SK-N-SH treated with all-trans-retinoic acid at 6 μM for 48 hours (cell line): ENCODE data around the gene SLC35E3.

ENCODE experiments used
- ATAC-seq: fragments of 200-7000 bp; cut with Tn5 transposase; 3 replicates; pipeline ENCODE4 v1.9.1; 2020; ENCODE audit warnings: mild to moderate bottlenecking, moderate library complexity
- ARNTL ChIP-seq: fragments of 450-650 bp; formaldehyde crosslinking; IDR thresholded peaks from 2 replicates; pipeline ENCODE4 v1.5.0; 2020; ENCODE audit warnings: low read depth, mild to moderate bottlenecking, moderate library complexity, borderline replicate concordance
- BACH2 ChIP-seq: fragments of 250-450 bp; sonication (Bioruptor Pico); IDR thresholded peaks from 2 replicates; pipeline ENCODE4 v1.9.0; 2021; ENCODE audit warnings: mild to moderate bottlenecking, borderline replicate concordance
- ESRRG ChIP-seq: fragments of 250-450 bp; sonication (Bioruptor Pico); IDR thresholded peaks from 2 replicates; pipeline ENCODE4 v1.6.1; 2021; ENCODE audit warnings: mild to moderate bottlenecking
- GLIS3 ChIP-seq: fragments of 250-450 bp; sonication (Bioruptor Pico); IDR thresholded peaks from 2 replicates; pipeline ENCODE4 v1.5.0; 2020; ENCODE audit warnings: mild to moderate bottlenecking, moderate library complexity
- ISL1 ChIP-seq: fragments of 250-450 bp; sonication (Bioruptor Pico); IDR thresholded peaks from 2 replicates; pipeline ENCODE4 v2.1.2; 2022; ENCODE audit warnings: mild to moderate bottlenecking, moderate library complexity
- OSR1 ChIP-seq: fragments of 250-450 bp; sonication (Bioruptor Pico); IDR thresholded peaks from 2 replicates; pipeline ENCODE4 v1.8.0; 2022; ENCODE audit warnings: moderate library complexity, mild to moderate bottlenecking, inconsistent platforms
- RARB ChIP-seq: fragments of 250-450 bp; sonication (Bioruptor Pico); IDR thresholded peaks from 2 replicates; pipeline ENCODE4 v1.8.0; 2021; ENCODE audit warnings: mild to moderate bottlenecking, moderate library complexity
- SNAI2 ChIP-seq: fragments of 250-450 bp; sonication (Bioruptor Pico); IDR thresholded peaks from 2 replicates; pipeline ENCODE4 v1.5.0; 2020; ENCODE audit warnings: mild to moderate bottlenecking, moderate library complexity
- TCF4 ChIP-seq: fragments of 250-450 bp; sonication (Bioruptor Pico); IDR thresholded peaks from 2 replicates; pipeline ENCODE4 v1.8.0; 2021; ENCODE audit warnings: mild to moderate bottlenecking, moderate library complexity, borderline replicate concordance
- ZC3H10 ChIP-seq: fragments of 250-450 bp; sonication (Bioruptor Pico); IDR thresholded peaks from 2 replicates; pipeline ENCODE4 v1.5.1; 2021; ENCODE audit warnings: mild to moderate bottlenecking, moderate library complexity
- ZFP3 ChIP-seq: fragments of 250-450 bp; sonication (Bioruptor Pico); IDR thresholded peaks from 2 replicates; pipeline ENCODE4 v1.5.0; 2020; ENCODE audit warnings: mild to moderate bottlenecking, moderate library complexity
- ZFP30 ChIP-seq: fragments of 450-650 bp; formaldehyde crosslinking; IDR thresholded peaks from 2 replicates; pipeline ENCODE4 v1.5.0; 2022; ENCODE audit warnings: mild to moderate bottlenecking, moderate library complexity
- ZNF565 ChIP-seq: fragments of 450-650 bp; formaldehyde crosslinking; conservative IDR thresholded peaks from 2 replicates; pipeline ENCODE4 v1.5.0; 2020; ENCODE audit warnings: low read depth, mild to moderate bottlenecking, moderate library complexity
- ZNF70 ChIP-seq: fragments of 450-650 bp; formaldehyde crosslinking; IDR thresholded peaks from 2 replicates; pipeline ENCODE4 v1.5.0; 2020; ENCODE audit warnings: mild to moderate bottlenecking, moderate library complexity
- ZNF8 ChIP-seq: fragments of 450-650 bp; formaldehyde crosslinking; IDR thresholded peaks from 2 replicates; pipeline ENCODE4 v1.5.0; 2020; ENCODE audit warnings: mild to moderate bottlenecking, moderate library complexity
- TF ChIP-seq, protein P1 (sequence below): fragments of 250-450 bp; sonication (Bioruptor Pico); IDR thresholded peaks from 2 replicates; pipeline ENCODE4 v1.5.1; 2020; ENCODE audit warnings: low read depth, mild to moderate bottlenecking, moderate library complexity
- TF ChIP-seq, protein P2 (sequence below): fragments of 250-450 bp; sonication (Bioruptor Pico); IDR thresholded peaks from 2 replicates; pipeline ENCODE4 v1.8.0; 2021; ENCODE audit warnings: low read depth, mild to moderate bottlenecking, moderate library complexity, borderline replicate concordance
- TF ChIP-seq, protein P3 (sequence below): fragments of 250-450 bp; sonication (Bioruptor Pico); IDR thresholded peaks from 2 replicates; pipeline ENCODE4 v1.5.1; 2021; ENCODE audit warnings: mild to moderate bottlenecking, moderate library complexity
- TF ChIP-seq, protein P4 (sequence below): fragments of 250-450 bp; sonication (Bioruptor Pico); IDR thresholded peaks from 2 replicates; pipeline ENCODE4 v1.8.0; 2020; ENCODE audit warnings: mild to moderate bottlenecking, moderate library complexity, borderline replicate concordance

The SLC35E3 gene

DNA sequence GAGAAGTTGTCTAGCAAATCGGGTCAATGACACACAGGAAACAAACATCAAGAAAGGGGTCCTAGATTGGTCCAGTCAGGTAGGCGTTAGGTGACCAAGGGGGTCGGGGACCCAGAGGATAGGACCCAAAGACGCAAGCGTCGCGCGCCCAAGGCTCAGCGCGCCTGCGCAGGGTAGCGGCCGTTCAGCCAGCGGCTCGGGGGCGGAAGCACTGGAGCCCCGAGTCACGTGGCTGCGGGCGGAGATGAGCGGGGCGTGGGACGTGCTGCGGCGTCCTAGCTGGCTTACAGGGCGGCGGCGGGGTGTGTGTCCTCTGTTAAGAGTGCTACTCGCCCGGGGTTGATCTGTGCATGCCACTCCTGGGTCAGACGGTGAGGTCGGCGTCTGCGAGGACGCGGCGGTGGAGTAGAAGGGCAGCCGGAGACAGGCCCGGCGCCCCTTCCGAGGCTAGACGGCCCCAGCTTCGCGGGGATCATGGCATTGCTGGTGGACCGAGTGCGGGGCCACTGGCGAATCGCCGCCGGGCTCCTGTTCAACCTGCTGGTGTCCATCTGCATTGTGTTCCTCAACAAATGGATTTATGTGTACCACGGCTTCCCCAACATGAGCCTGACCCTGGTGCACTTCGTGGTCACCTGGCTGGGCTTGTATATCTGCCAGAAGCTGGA, at the start of gene SLC35E3:
TSS of gene SLC35E3 (plus strand) at position 273 of the 668 bp plus-strand sequence. CDS start at position 475, 202 bp downstream.
- peak; percentile 98 for ATAC-seq

DNA sequence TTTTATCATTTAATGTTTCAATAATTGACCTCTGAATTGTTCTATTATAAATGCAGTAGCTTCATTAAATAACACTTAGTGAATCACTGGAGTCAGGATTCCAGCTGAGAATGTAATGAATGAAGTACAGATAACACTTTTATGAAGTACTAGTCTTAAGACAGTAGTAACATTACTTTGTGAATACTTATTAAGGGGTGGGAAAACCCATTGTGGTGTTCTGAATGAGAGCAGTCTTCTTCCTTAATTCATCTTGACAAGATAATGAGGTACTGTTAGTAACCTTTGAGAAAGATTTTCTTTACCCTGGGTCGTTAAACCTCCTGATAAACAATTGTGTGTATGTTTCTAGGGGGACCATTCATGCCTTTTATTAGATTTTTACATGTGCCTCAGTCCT, 46.5 kb upstream of the SLC35E3 start:
- TF ChIP-seq ZFP30: no peak
- no peak for TF ChIP-seq ZNF70 (CRISPR knock-in tag)
- no peak for TF ChIP-seq OSR1 (CRISPR knock-in tag)
- TF ChIP-seq, protein P1, sequence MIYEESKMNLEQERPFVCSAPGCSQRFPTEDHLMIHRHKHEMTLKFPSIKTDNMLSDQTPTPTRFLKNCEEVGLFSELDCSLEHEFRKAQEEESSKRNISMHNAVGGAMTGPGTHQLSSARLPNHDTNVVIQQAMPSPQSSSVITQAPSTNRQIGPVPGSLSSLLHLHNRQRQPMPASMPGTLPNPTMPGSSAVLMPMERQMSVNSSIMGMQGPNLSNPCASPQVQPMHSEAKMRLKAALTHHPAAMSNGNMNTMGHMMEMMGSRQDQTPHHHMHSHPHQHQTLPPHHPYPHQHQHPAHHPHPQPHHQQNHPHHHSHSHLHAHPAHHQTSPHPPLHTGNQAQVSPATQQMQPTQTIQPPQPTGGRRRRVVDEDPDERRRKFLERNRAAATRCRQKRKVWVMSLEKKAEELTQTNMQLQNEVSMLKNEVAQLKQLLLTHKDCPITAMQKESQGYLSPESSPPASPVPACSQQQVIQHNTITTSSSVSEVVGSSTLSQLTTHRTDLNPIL (CRISPR knock-in tag): no peak
- TF ChIP-seq BACH2 (CRISPR knock-in tag): no peak
- no peak for TF ChIP-seq TCF4 (CRISPR knock-in tag)
- no peak for TF ChIP-seq GLIS3 (CRISPR knock-in tag)
- no peak for TF ChIP-seq ISL1 (CRISPR knock-in tag)
- TF ChIP-seq, protein P2, sequence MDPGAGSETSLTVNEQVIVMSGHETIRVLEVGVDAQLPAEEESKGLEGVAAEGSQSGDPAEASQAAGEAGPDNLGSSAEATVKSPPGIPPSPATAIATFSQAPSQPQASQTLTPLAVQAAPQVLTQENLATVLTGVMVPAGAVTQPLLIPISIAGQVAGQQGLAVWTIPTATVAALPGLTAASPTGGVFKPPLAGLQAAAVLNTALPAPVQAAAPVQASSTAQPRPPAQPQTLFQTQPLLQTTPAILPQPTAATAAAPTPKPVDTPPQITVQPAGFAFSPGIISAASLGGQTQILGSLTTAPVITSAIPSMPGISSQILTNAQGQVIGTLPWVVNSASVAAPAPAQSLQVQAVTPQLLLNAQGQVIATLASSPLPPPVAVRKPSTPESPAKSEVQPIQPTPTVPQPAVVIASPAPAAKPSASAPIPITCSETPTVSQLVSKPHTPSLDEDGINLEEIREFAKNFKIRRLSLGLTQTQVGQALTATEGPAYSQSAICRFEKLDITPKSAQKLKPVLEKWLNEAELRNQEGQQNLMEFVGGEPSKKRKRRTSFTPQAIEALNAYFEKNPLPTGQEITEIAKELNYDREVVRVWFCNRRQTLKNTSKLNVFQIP (CRISPR knock-in tag): no peak
- TF ChIP-seq, protein P3, sequence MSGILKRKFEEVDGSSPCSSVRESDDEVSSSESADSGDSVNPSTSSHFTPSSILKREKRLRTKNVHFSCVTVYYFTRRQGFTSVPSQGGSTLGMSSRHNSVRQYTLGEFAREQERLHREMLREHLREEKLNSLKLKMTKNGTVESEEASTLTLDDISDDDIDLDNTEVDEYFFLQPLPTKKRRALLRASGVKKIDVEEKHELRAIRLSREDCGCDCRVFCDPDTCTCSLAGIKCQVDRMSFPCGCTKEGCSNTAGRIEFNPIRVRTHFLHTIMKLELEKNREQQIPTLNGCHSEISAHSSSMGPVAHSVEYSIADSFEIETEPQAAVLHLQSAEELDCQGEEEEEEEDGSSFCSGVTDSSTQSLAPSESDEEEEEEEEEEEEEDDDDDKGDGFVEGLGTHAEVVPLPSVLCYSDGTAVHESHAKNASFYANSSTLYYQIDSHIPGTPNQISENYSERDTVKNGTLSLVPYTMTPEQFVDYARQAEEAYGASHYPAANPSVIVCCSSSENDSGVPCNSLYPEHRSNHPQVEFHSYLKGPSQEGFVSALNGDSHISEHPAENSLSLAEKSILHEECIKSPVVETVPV (CRISPR knock-in tag): no peak
- TF ChIP-seq ZC3H10 (CRISPR knock-in tag): no peak
- TF ChIP-seq SNAI2 (CRISPR knock-in tag): no peak
- TF ChIP-seq, protein P4, sequence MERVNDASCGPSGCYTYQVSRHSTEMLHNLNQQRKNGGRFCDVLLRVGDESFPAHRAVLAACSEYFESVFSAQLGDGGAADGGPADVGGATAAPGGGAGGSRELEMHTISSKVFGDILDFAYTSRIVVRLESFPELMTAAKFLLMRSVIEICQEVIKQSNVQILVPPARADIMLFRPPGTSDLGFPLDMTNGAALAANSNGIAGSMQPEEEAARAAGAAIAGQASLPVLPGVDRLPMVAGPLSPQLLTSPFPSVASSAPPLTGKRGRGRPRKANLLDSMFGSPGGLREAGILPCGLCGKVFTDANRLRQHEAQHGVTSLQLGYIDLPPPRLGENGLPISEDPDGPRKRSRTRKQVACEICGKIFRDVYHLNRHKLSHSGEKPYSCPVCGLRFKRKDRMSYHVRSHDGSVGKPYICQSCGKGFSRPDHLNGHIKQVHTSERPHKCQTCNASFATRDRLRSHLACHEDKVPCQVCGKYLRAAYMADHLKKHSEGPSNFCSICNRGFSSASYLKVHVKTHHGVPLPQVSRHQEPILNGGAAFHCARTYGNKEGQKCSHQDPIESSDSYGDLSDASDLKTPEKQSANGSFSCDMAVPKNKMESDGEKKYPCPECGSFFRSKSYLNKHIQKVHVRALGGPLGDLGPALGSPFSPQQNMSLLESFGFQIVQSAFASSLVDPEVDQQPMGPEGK (CRISPR knock-in tag): no peak
- TF ChIP-seq ZNF8 (CRISPR knock-in tag): no peak
- TF ChIP-seq ZNF565 (CRISPR knock-in tag): no peak
- ATAC-seq: no peak

More for the DNA sequence above, at the start of gene SLC35E3:
- TF ChIP-seq ZC3H10 (CRISPR knock-in tag) (no peak), ZFP3 (CRISPR knock-in tag) (peak; percentile 96), ESRRG (CRISPR knock-in tag) (no peak)
- TF ChIP-seq, protein P3 (CRISPR knock-in tag): no peak
- TF ChIP-seq, protein P1 (CRISPR knock-in tag): no peak
- TF ChIP-seq, all 23 proteins: peak for 1

DNA sequence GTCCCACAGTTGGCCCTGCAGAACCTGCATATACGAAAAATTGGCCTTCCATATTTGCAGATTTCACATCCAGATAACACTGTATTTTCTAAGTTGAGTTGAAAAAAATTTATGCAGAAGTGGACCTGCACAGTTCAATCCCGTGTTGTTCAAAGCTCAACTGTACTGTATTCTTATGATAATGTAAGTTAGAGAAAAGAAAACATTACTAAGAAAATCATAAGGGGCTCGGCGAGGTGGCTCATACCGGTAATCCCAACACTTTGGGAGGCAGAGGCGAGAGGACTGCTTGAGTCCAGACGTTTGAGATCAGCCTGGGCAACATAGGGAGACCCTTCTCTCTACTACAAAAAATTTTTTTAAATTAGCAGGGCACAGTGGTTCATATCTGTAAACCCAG, 18.2 kb upstream of the SLC35E3 start:
- no peak for TF ChIP-seq ARNTL (CRISPR knock-in tag)
- no peak for TF ChIP-seq ESRRG (CRISPR knock-in tag)
- TF ChIP-seq, protein P1 (CRISPR knock-in tag): no peak
- TF ChIP-seq, protein P2 (CRISPR knock-in tag): no peak
- no peak for TF ChIP-seq ZFP3 (CRISPR knock-in tag)
- TF ChIP-seq ZNF8 (CRISPR knock-in tag): no peak
- no peak for TF ChIP-seq RARB (CRISPR knock-in tag)
- no peak for ATAC-seq
